Epithelial cell of prostate (primary cell): ENCODE data around the gene UGT1A7.
"Not testable (repeated sequence)": the region's sequence is repeated elsewhere in the genome, so short reads cannot be mapped to it uniquely, and the experiment has no call there.

ENCODE experiments used
- DNase-seq: peaks from one replicate; pipeline ENCODE4 v3.0.0-alpha.2; 2011; ENCODE audit warnings: low read depth, low spot score
- H3K27ac ChIP-seq: fragments of 450-650 bp; 2 replicates; pipeline ENCODE4 v1.5.1; 2017; ENCODE audit warnings: mild to moderate bottlenecking

The UGT1A7 gene

GRCh38 chr2:233708942-233709341 lies 27.2 kb downstream of the UGT1A7 start:
- no peak for DNase-seq
- H3K27ac ChIP-seq, result no peak overlapping the region

GRCh38 chr2:233711312-233712008 lies 29.8 kb downstream of the UGT1A7 start:
- no peak overlapping the region for H3K27ac ChIP-seq
- DNase-seq, result peak; percentile 24

- DNase-seq, result no peak
These were observed 31.0 kb downstream of the UGT1A7 start, which contains the start of gene UGT1A5 for GRCh38 chr2:233712611-233713261. UGT1A5 (plus strand) TSS chr2:233712907; CDS start chr2:233712992, 85 bp downstream.

GRCh38 chr2:233713262-233713615 lies 31.5 kb downstream of the UGT1A7 start:
- no peak overlapping the region for H3K27ac ChIP-seq
- no peak for DNase-seq

More at GRCh38 chr2:233712611-233713261, 31.0 kb downstream of the UGT1A7 start, which contains the start of gene UGT1A5:
- no peak within 1 kb of the TSS for H3K27ac ChIP-seq

- no peak for DNase-seq
- H3K27ac ChIP-seq, result no peak overlapping the region
These were observed 32.4 kb downstream of the UGT1A7 start for GRCh38 chr2:233714121-233714520.

GRCh38 chr2:233718552-233718951 lies 36.9 kb downstream of the UGT1A7 start, which contains the start of gene UGT1A4:
UGT1A4 (plus strand) TSS chr2:233718736; CDS start chr2:233718821, 85 bp downstream.
- DNase-seq, result no peak
- H3K27ac ChIP-seq, result no peak within 1 kb of the TSS

GRCh38 chr2:233728723-233729301 lies 47.1 kb downstream of the UGT1A7 start, which contains the start of gene UGT1A3:
UGT1A3 (plus strand) TSS chr2:233729042; CDS start chr2:233729127, 85 bp downstream.
- no peak for DNase-seq
- H3K27ac ChIP-seq, result no peak within 1 kb of the TSS

GRCh38 chr2:233736868-233737653 lies 55.4 kb downstream of the UGT1A7 start:
- not testable (repeated sequence) for H3K27ac ChIP-seq, DNase-seq

- H3K27ac ChIP-seq, result no peak overlapping the region
- DNase-seq, result no peak
These were observed 59.2 kb downstream of the UGT1A7 start for GRCh38 chr2:233740870-233741269.

GRCh38 chr2:233743464-233744259 lies 62.0 kb downstream of the UGT1A7 start:
- DNase-seq, result no peak
- no peak overlapping the region for H3K27ac ChIP-seq

- H3K27ac ChIP-seq, result no peak overlapping the region
- DNase-seq, result no peak
These were observed 63.5 kb downstream of the UGT1A7 start for GRCh38 chr2:233745073-233745755.

GRCh38 chr2:233745838-233746237 lies 64.1 kb downstream of the UGT1A7 start:
- not testable (repeated sequence) for H3K27ac ChIP-seq, DNase-seq

GRCh38 chr2:233746475-233747282 lies 65.0 kb downstream of the UGT1A7 start:
- DNase-seq, result no peak

GRCh38 chr2:233747283-233747544 lies 65.5 kb downstream of the UGT1A7 start:
- DNase-seq, result no peak
- no peak overlapping the region for H3K27ac ChIP-seq

More at GRCh38 chr2:233746475-233747282, 65.0 kb downstream of the UGT1A7 start:
- H3K27ac ChIP-seq, result no peak overlapping the region

GRCh38 chr2:233750689-233751088 lies 69.0 kb downstream of the UGT1A7 start:
- H3K27ac ChIP-seq, DNase-seq: not testable (repeated sequence)

- not testable (repeated sequence) for DNase-seq, H3K27ac ChIP-seq
These were observed 69.7 kb downstream of the UGT1A7 start for GRCh38 chr2:233751212-233752009.

- DNase-seq, result no peak
- no peak overlapping the region for H3K27ac ChIP-seq
These were observed 73.3 kb downstream of the UGT1A7 start for GRCh38 chr2:233754872-233755611.
